Hepatocyte (in vitro differentiated cells): ENCODE results near the gene TMEM109. TPM values are rescaled to one million over a fixed set of nuclear protein-coding genes. Genes with fewer than 3 reads are reported as not detected.

Experiments
- DNase-seq: peaks from one replicate; pipeline ENCODE4 v3.0.0-alpha.2; 2016; ENCODE audit warnings: low spot score
- H2AFZ ChIP-seq: fragments of 200-600 bp; sonication (generic); 2 replicates; pipeline ENCODE4 v1.6.0; 2016; ENCODE audit warnings: antibody characterized with exemption, mild to moderate bottlenecking
- H3K27ac ChIP-seq: fragments of 200-600 bp; sonication (generic); 2 replicates; pipeline ENCODE4 v1.5.1; 2016; ENCODE audit warnings: mild to moderate bottlenecking
- H3K27me3 ChIP-seq: fragments of 200-600 bp; sonication (generic); 2 replicates; pipeline ENCODE4 v1.6.1; 2016
- H3K36me3 ChIP-seq: fragments of 200-600 bp; sonication (generic); replicated peaks from 2 replicates; pipeline ENCODE4 v1.5.1; 2016; ENCODE audit warnings: low read depth; ENCODE audit not compliant: insufficient read depth
- H3K4me1 ChIP-seq: fragments of 200-600 bp; sonication (generic); 2 replicates; pipeline ENCODE4 v1.5.1; 2016; ENCODE audit warnings: mild to moderate bottlenecking, moderate library complexity; ENCODE audit not compliant: insufficient read depth
- H3K4me2 ChIP-seq: fragments of 200-600 bp; sonication (generic); 2 replicates; pipeline ENCODE4 v1.6.0; 2016
- H3K4me3 ChIP-seq: fragments of 200-600 bp; sonication (generic); 2 replicates; pipeline ENCODE4 v1.5.1; 2016; ENCODE audit warnings: mild to moderate bottlenecking
- H3K79me2 ChIP-seq: fragments of 200-600 bp; sonication (generic); 2 replicates; pipeline ENCODE4 v1.6.0; 2017; ENCODE audit warnings: mild to moderate bottlenecking
- H3K9me2 ChIP-seq: fragments of 200-600 bp; sonication (generic); replicated peaks from 2 replicates; pipeline ENCODE4 v1.6.0; 2017; ENCODE audit warnings: mild to moderate bottlenecking; ENCODE audit not compliant: insufficient read depth
- H3K9me3 ChIP-seq: fragments of 200-600 bp; sonication (generic); 2 replicates; pipeline ENCODE4 v1.5.1; 2016; ENCODE audit warnings: low read depth, mild to moderate bottlenecking
- H4K20me1 ChIP-seq: fragments of 200-600 bp; sonication (generic); 2 replicates; pipeline ENCODE4 v1.6.0; 2016; ENCODE audit warnings: mild to moderate bottlenecking; ENCODE audit not compliant: insufficient read depth, poor library complexity, severe bottlenecking
- CTCF ChIP-seq: fragments of 200-600 bp; sonication (generic); IDR thresholded peaks from 2 replicates; pipeline ENCODE4 v1.5.1; 2016; ENCODE audit warnings: antibody characterized with exemption, mild to moderate bottlenecking; ENCODE audit not compliant: poor library complexity
- EZH2 ChIP-seq: fragments of 200-600 bp; sonication (generic); IDR thresholded peaks from 2 replicates; pipeline ENCODE4 v1.6.1; 2016; ENCODE audit warnings: antibody characterized with exemption, mild to moderate bottlenecking, borderline replicate concordance
- EZH2phosphoT487 ChIP-seq: fragments of 200-600 bp; sonication (generic); IDR thresholded peaks from one replicate; pipeline ENCODE4 v1.6.1; 2018; ENCODE audit warnings: antibody characterized with exemption, mild to moderate bottlenecking, low read depth, moderate library complexity; ENCODE audit not compliant: unreplicated experiment, severe bottlenecking
- WGBS: methylation state at CpG from one replicate; pipeline ENCODE4 v1.1.6; 2016; ENCODE audit warnings: low lambda C conversion rate; ENCODE audit errors: missing lambda C conversion rate; 5-methylcytosine and 5-hydroxymethylcytosine counted together
- polyA plus RNA-seq: library from polyadenylated mRNA; unstranded; fragments of >200 nt; fragmentation: Nextera tagmentation; extraction: Ambion mirVana; gene quantifications from 2 replicates; pipeline ENCODE4 v1.2.1, GENCODE V29; 2016
- total RNA-seq: library from RNA; depleted of rRNA; stranded (reverse); fragments of >200 nt; gene quantifications from 2 replicates; pipeline ENCODE4 v1.2.3, GENCODE V29; 2014

The TMEM109 gene
- total and polyA plus RNA-seq, 2 experiments from 2014 or later = 30.0 to 86.9 TPM

GRCh38 chr11:60929764-60930163 is 15.8 kb downstream of the TMEM109 start:
- H2AFZ ChIP-seq = no peak overlapping the region
- H3K79me2 ChIP-seq = peaks cover 6% of the 10 kb centered on the region
- H3K27ac ChIP-seq = no peak overlapping the region
- H3K36me3 ChIP-seq = no peaks in the 10 kb centered on the region
- H3K4me2 ChIP-seq = no peak overlapping the region
- H3K27me3 ChIP-seq = no peaks in the 10 kb centered on the region
- no peak overlapping the region for H3K4me3 ChIP-seq
- H4K20me1 ChIP-seq = no peaks in the 10 kb centered on the region
- WGBS = 91% methylated on average over 4 of the region's 4 CpGs
- no peak for TF ChIP-seq EZH2
- no peak for TF ChIP-seq CTCF
- TF ChIP-seq EZH2phosphoT487 = no peak
- no peaks in the 10 kb centered on the region for H3K9me2 ChIP-seq
- H3K9me3 ChIP-seq = no peaks in the 10 kb centered on the region
- H3K4me1 ChIP-seq = no peaks in the 10 kb centered on the region
- no peak for DNase-seq

GRCh38 chr11:60930394-60930793 is 16.4 kb downstream of the TMEM109 start:
- Histone ChIP-seq H2AFZ (no peak overlapping the region), H3K4me2 (no peak overlapping the region), H4K20me1 (no peaks in the 10 kb centered on the region), H3K9me3 (no peaks in the 10 kb centered on the region), H3K27me3 (no peaks in the 10 kb centered on the region), H3K27ac (no peak overlapping the region), H3K36me3 (no peaks in the 10 kb centered on the region), H3K79me2 (peaks cover 1% of the 10 kb centered on the region), H3K4me1 (no peaks in the 10 kb centered on the region), H3K4me3 (no peak overlapping the region), H3K9me2 (no peaks in the 10 kb centered on the region)
- no peak for DNase-seq
- WGBS = 98% methylated on average over 4 of the region's 4 CpGs
- TF ChIP-seq EZH2phosphoT487 (no peak), EZH2 (no peak), CTCF (no peak)

- Histone ChIP-seq H3K9me3 (no peaks in the 10 kb centered on the region), H3K4me1 (no peaks in the 10 kb centered on the region), H2AFZ (no peak overlapping the region), H3K4me2 (no peak overlapping the region), H3K36me3 (no peaks in the 10 kb centered on the region), H4K20me1 (no peaks in the 10 kb centered on the region), H3K79me2 (no peaks in the 10 kb centered on the region), H3K27ac (no peak overlapping the region), H3K4me3 (no peak overlapping the region), H3K27me3 (no peaks in the 10 kb centered on the region), H3K9me2 (no peaks in the 10 kb centered on the region)
- DNase-seq = no peak
- WGBS = 90% methylated on average over 9 of the region's 9 CpGs
- TF ChIP-seq EZH2 (no peak), EZH2phosphoT487 (no peak), CTCF (no peak)
Observed at GRCh38 chr11:60931917-60932316, 18.0 kb downstream of the TMEM109 start.
